ENCODE measurements around the gene AFP. TPM values are rescaled to one million over a fixed set of nuclear protein-coding genes. Genes with fewer than 3 reads are reported as not detected.

Gene AFP
- total and polyA plus RNA-seq, 2 of the 13 experiments (the other 11 are each of a cell fraction or from before 2014, with no cell fraction given), result 9,434 to 13,105 TPM

- no peak for TF ChIP-seq ZNF616 (CRISPR knock-in tag; IDR thresholded peaks at IDR 0.05; ENCODE audit: low read depth)
- no peak for TF ChIP-seq ZSCAN22 (CRISPR knock-in tag; IDR thresholded peaks at IDR 0.05)
- peak; percentile 87 for TF ChIP-seq RBM22 (optimal IDR thresholded peaks at IDR 0.05; ENCODE audit: low read length)
- no peak for TF ChIP-seq GABPB1 (CRISPR knock-in tag; IDR thresholded peaks at IDR 0.05)
- no peak for TF ChIP-seq ZBTB7B (CRISPR knock-in tag; IDR thresholded peaks at IDR 0.05)
- TF ChIP-seq ZNF547 (CRISPR knock-in tag; IDR thresholded peaks at IDR 0.05), result no peak
- TF ChIP-seq KDM5A (IDR thresholded peaks at IDR 0.05; ENCODE audit: borderline replicate concordance, low read length), result no peak
- TF ChIP-seq MTA3 (CRISPR knock-in tag; IDR thresholded peaks at IDR 0.05), result no peak
- TF ChIP-seq U2AF2 (IDR thresholded peaks at IDR 0.05; ENCODE audit: low read depth, low read length), result no peak
- no peak for TF ChIP-seq SRSF4 (IDR thresholded peaks at IDR 0.05; ENCODE audit: low read depth, low read length, poor library complexity, severe bottlenecking)
- TF ChIP-seq HCFC1 (IDR thresholded peaks at IDR 0.05; ENCODE audit: low read depth, low read length), result no peak
- no peak for TF ChIP-seq ZNF549 (CRISPR knock-in tag; IDR thresholded peaks at IDR 0.05)
- no peak for TF ChIP-seq ZNF780A (CRISPR knock-in tag; IDR thresholded peaks at IDR 0.05)
- TF ChIP-seq ZNF790 (CRISPR knock-in tag; IDR thresholded peaks at IDR 0.05; ENCODE audit: borderline replicate concordance), result 0 out of 2 replicates have a peak, but pooled peaks have one; percentile 43
- 0 out of 2 replicates have a peak, but pooled peaks have one; percentile 32 for TF ChIP-seq E2F1 (CRISPR knock-in tag; IDR thresholded peaks at IDR 0.05)
- TF ChIP-seq TEF (CRISPR knock-in tag; IDR thresholded peaks at IDR 0.05), result no peak
- no peak for TF ChIP-seq CBFB (CRISPR knock-in tag; IDR thresholded peaks at IDR 0.05)
- no peak for TF ChIP-seq HNRNPUL1 (IDR thresholded peaks at IDR 0.05; ENCODE audit: low read depth, low read length)
- no peak for TF ChIP-seq ZFP37 (CRISPR knock-in tag; IDR thresholded peaks at IDR 0.05; ENCODE audit: borderline replicate concordance)
- no peak for TF ChIP-seq ZNF800 (CRISPR knock-in tag; IDR thresholded peaks at IDR 0.05)
- TF ChIP-seq ZFP82 (CRISPR knock-in tag; IDR thresholded peaks at IDR 0.05; ENCODE audit: borderline replicate concordance), result no peak
- no peak for TF ChIP-seq ELK4 (CRISPR knock-in tag; IDR thresholded peaks at IDR 0.05; ENCODE audit: borderline replicate concordance)
- TF ChIP-seq MTF2 (CRISPR knock-in tag; IDR thresholded peaks at IDR 0.05; ENCODE audit: borderline replicate concordance), result no peak
- no peak for TF ChIP-seq AHR (CRISPR knock-in tag; IDR thresholded peaks at IDR 0.05)
- TF ChIP-seq NFKB2 (CRISPR knock-in tag; IDR thresholded peaks at IDR 0.05; ENCODE audit: borderline replicate concordance), result no peak
- peak; percentile 13; the same call in 1 of the 2 replicates for TF ChIP-seq SSRP1 (CRISPR knock-in tag; IDR thresholded peaks at IDR 0.05)
- no peak for TF ChIP-seq NR2F2 (IDR thresholded peaks at IDR 0.05; ENCODE audit: borderline replicate concordance, low read depth)
Measured at GRCh38 chr4:73445383-73446335, 9.6 kb downstream of the AFP start (continued).
